Heart left ventricle (tissue), 16 donors: ENCODE results near the gene HELZ2. TPM values are rescaled to one million over a fixed set of nuclear protein-coding genes. Genes with fewer than 3 reads are reported as not detected.

ENCODE experiments used
- ATAC-seq, 4 donors: fragments of 200-7000 bp; cut with Tn5 transposase; one replicate each; pipeline ENCODE4 v1.9.1; 2020 to 2022; ENCODE audit warnings: moderate library complexity in 4 of 4, mild to moderate bottlenecking in 3 of 4, moderate number of reproducible peaks in 1 of 4
- DNase-seq, 5 donors: peaks; one replicate each; pipeline ENCODE4 v3.0.0-alpha.2; 2020
- H3K27ac ChIP-seq, 12 donors: fragments of 200-600 bp; sonication (generic) in 4 of 12; one replicate each; pipeline versions ENCODE4 v1.5.0 to v1.8.0; 2016 to 2022; ENCODE audit warnings: mild to moderate bottlenecking in 2 of 12
- H3K27me3 ChIP-seq, 9 donors: fragments of 200-600 bp; sonication (generic) in 2 of 9; one replicate each; pipeline versions ENCODE4 v1.5.1 to v1.8.0; 2016 to 2022; ENCODE audit warnings: mild to moderate bottlenecking in 3 of 9
- H3K36me3 ChIP-seq, 9 donors: fragments of 200-600 bp; sonication (generic) in 2 of 9; one replicate each; pipeline versions ENCODE4 v1.5.0 to v1.8.0; 2018 to 2022; ENCODE audit warnings: mild to moderate bottlenecking in 2 of 9
- H3K4me1 ChIP-seq, 12 donors: fragments of 200-600 bp; sonication (generic) in 4 of 12; one replicate each; pipeline versions ENCODE4 v1.5.0 to v1.8.0; 2016 to 2022; ENCODE audit warnings: mild to moderate bottlenecking in 3 of 12
- H3K4me3 ChIP-seq, 12 donors: fragments of 200-600 bp; sonication (generic) in 4 of 12; one replicate each; pipeline versions ENCODE4 v1.5.0 to v1.8.0; 2017 to 2022; ENCODE audit warnings: mild to moderate bottlenecking in 9 of 12, moderate library complexity in 4 of 12
- H3K9me3 ChIP-seq, 12 donors: fragments of 200-600 bp; sonication (generic) in 4 of 12; one replicate each; pipeline versions ENCODE4 v1.5.0 to v1.8.0; 2016 to 2022; ENCODE audit warnings: mild to moderate bottlenecking in 1 of 12
- POLR2A ChIP-seq, 2 donors: fragments of 450-650 bp; IDR thresholded peaks; one replicate each; pipeline ENCODE4 v1.6.1; 2017; ENCODE audit warnings: antibody characterized with exemption in 2 of 2, mild to moderate bottlenecking in 2 of 2, moderate library complexity in 2 of 2
- WGBS, 4 donors: extraction: QIAGEN DNeasy Blood & Tissue Kit in 2 of 4; methylation state at CpG; one replicate each; pipeline versions ENCODE4 v1.1.5 to v1.1.7; 2013 to 2018; 5-methylcytosine and 5-hydroxymethylcytosine counted together
- intact Hi-C, 10 donors: fragments of 100-400 bp; cut with DNase I; formaldehyde crosslinking; loops; one replicate each; pipeline versions ENCODE4 v1.11.1 to v1.14.2; 2022
- polyA plus RNA-seq, 2 donors: library from polyadenylated mRNA; stranded (reverse); fragments of 200-250 nt; gene quantifications; one replicate each; pipeline ENCODE4 v1.2.3, GENCODE V29; 2013
- total RNA-seq, 9 donors: library from RNA; depleted of rRNA in 2 of 9; stranded (reverse); fragments of >200 nt in 2 of 9; fragmentation: NEBNext Ultra II Directional in 3 of 9; extraction: Animal tissue kit (Norgen Biotek cat#: 25700) in 3 of 9; gene quantifications; one replicate each; pipeline versions ENCODE4 v1.1.0 to v1.2.4, GENCODE V29; 2016 to 2023
- TF ChIP-seq, protein P1 (sequence below), 12 donors: fragments of 200-600 bp; sonication (generic) in 4 of 12; IDR thresholded peaks; one replicate each; pipeline versions ENCODE4 v1.5.0 to v1.8.0; 2018 to 2022; ENCODE audit warnings: antibody characterized with exemption in 12 of 12, mild to moderate bottlenecking in 5 of 12
- donor health status: ischemic (EF 13 %, LVEDD 7.1; RV severe dilation, severe dysfunction).
- donor health status: healthy with polysubstance abuse.
- donor health status: DM: no; HTN: yes; CAD: no.
- donor health status: DM: no; HTN: no; CAD: no.
- donor health status: ischemic (EF 25% LVEDD 6.9; RV normal size, moderate dysfunction).
- donor health status: ischemic (EF 25% LVEDD 5.7; RV mildly dilated, moderate dysfunction).
- donor health status: healthy.
- donor health status: DM: yes; HTN: yes; CAD: no.
- donor health status: ischemic (EF 35%, LVEDD 5.7; RV mildly dilated, moderate dysfunction).
- donor health status: nonischemic (EF 11% LVEDD 7.7; RV severe dilation, severe dysfunction).
- donor health status: DM: yes; HTN: yes; CAD: no.
- donor health status: PGD.
- donor health status: ischemic (EF 29% LVEDD 5.4; RV normal size, mild dysfunction).
- donor health status: nonischemic (EF 23%, LVEDD 6.1; RV moderate dilation, normal function).

Gene HELZ2
- total and polyA plus RNA-seq, 11 donors, result 7.2 to 34.6 (median 20.2) TPM

DNA sequence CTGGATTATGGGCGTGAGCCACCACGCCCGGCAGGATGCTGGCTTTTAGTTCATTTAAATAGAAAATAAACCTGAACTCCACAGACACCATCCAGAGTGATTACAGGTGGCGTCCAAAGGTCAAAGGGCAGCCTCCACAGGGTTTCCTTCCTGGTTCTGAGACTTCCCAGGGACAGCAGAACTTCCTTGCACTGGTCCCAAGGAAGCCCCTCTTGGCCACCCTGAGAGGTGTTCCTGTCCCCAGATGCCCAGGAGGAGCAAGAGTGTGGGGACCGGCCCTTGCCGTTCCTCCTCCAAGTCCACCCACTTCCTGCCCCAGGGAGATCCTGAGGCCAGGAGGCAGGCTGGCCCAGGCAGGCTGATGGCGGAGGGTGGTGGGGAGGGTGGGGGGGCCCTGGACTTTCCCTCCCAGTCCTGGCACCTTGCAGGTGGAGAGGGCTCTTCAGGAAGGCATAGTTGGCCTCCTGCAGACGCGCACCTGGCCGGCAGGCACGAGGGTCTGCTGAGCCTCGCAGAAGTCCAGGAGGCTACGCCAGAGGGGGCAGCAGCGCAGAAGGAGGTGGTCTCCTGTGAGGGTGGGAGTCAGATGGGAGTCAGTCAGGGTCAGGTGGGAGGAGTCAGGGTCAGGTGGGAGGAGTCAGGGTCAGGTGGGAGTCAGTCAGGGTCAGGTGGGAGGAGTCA is 15.1 kb downstream of the HELZ2 start:
- Histone ChIP-seq H3K36me3 (peaks cover 4 to 57% (median 54%) of the 10 kb centered on the region in 9 donors), H3K9me3 (no peaks in the 10 kb centered on the region)

DNA sequence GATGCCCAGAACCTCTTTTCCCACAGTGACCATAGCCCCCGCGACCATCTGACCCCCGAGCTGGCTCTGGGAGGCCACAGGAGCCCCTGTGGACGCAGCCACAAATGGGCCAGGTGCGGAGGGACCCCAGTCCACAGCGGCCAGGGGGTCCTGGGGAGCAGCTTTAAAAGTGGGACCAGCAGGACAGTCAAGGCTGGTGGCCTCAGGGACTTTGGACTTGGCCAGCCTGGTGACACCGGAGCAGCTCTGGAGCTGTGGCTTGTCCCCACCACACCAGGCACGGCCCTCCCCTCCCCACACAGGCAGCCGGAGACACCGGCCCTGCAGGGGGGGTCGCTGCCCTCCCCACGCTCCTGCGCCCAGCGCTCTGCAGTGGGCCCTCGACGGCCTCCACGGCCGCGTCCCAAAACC is 16.6 kb downstream of the HELZ2 start:
- intact Hi-C loops, result no loop called here
- no peak for TF ChIP-seq POLR2A (IDR thresholded peaks at IDR 0.05)
- TF ChIP-seq, protein P1, sequence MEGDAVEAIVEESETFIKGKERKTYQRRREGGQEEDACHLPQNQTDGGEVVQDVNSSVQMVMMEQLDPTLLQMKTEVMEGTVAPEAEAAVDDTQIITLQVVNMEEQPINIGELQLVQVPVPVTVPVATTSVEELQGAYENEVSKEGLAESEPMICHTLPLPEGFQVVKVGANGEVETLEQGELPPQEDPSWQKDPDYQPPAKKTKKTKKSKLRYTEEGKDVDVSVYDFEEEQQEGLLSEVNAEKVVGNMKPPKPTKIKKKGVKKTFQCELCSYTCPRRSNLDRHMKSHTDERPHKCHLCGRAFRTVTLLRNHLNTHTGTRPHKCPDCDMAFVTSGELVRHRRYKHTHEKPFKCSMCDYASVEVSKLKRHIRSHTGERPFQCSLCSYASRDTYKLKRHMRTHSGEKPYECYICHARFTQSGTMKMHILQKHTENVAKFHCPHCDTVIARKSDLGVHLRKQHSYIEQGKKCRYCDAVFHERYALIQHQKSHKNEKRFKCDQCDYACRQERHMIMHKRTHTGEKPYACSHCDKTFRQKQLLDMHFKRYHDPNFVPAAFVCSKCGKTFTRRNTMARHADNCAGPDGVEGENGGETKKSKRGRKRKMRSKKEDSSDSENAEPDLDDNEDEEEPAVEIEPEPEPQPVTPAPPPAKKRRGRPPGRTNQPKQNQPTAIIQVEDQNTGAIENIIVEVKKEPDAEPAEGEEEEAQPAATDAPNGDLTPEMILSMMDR (IDR thresholded peaks at IDR 0.05), result no peak
- ATAC-seq, result no peak

More for the DNA sequence above, 15.1 kb downstream of the HELZ2 start:
- Histone ChIP-seq H3K4me3 (no peak overlapping the region), H3K4me1 (peaks cover 0 to 11% (median 5%) of the 10 kb centered on the region in 12 donors), H3K27ac (no peak overlapping the region), H3K27me3 (peaks cover 0 to 5% (median 0%) of the 10 kb centered on the region in 9 donors)
- no peak for ATAC-seq
- whole genome bisulfite sequencing, 4 donors, result 93 to 99% (median 95%) methylated on average over 10 to 14 of the region's 14 CpGs
- TF ChIP-seq, protein P1 (IDR thresholded peaks at IDR 0.05), result no peak
- TF ChIP-seq POLR2A (IDR thresholded peaks at IDR 0.05), result no peak
- no peak for DNase-seq
- intact Hi-C loops, result no loop called here

DNA sequence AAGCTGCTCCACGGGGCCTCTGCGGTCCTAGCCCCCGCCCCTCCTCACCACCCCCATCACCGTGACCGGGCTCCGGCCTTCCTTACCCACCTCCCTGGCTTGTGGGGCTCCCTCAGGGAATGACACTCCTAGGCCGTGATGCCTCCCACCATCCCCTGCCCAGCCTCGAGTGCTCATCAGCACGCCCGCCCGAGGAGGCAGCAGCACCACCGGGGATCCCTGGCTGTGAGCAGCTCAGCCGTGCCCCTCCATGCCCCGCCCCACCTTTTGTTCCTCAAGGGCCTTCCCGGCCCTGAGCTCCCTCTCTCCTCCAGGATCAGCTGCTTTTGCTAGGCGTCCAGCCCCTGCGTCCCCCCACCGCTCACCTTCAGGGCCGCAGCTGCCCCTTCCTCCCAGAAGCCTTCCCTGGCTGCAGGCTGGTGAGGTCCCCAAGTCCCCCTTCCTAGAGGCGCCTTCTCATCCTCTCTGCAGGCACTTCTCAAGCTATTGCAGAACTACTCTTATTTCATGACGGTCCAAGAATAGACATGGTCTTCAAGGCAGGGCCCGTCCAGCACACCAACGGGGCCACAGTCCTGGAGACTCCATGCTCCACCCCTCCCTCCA is 17.1 kb downstream of the HELZ2 start:
- H3K4me1 ChIP-seq, result peaks cover 0 to 21% (median 8%) of the 10 kb centered on the region in 12 donors
- no peak for DNase-seq
- peaks cover 0 to 37% (median 35%) of the 10 kb centered on the region in 9 donors for H3K36me3 ChIP-seq
- WGBS, 4 donors, result 72 to 78% (median 78%) methylated on average over 23 of the region's 23 CpGs
- H3K27me3 ChIP-seq, result peaks cover 0 to 9% (median 0%) of the 10 kb centered on the region in 9 donors
- intact Hi-C loops, result no loop called here
- no peak for ATAC-seq
- H3K4me3 ChIP-seq, result no peak overlapping the region
- TF ChIP-seq POLR2A (IDR thresholded peaks at IDR 0.05), result no peak
- H3K27ac ChIP-seq, result no peak overlapping the region
- H3K9me3 ChIP-seq, result no peaks in the 10 kb centered on the region

More for the DNA sequence above, 16.6 kb downstream of the HELZ2 start:
- no peaks in the 10 kb centered on the region for H3K9me3 ChIP-seq
- H3K4me1 ChIP-seq, result peaks cover 0 to 19% (median 8%) of the 10 kb centered on the region in 12 donors
- 90 to 96% (median 94%) methylated on average over 3 to 19 of the region's 19 CpGs for WGBS, 4 donors
- peaks cover 0 to 42% (median 40%) of the 10 kb centered on the region in 9 donors for H3K36me3 ChIP-seq
- H3K27ac ChIP-seq, result no peak overlapping the region
- no peak overlapping the region for H3K4me3 ChIP-seq
- H3K27me3 ChIP-seq, result peaks cover 0 to 9% (median 0%) of the 10 kb centered on the region in 9 donors
- DNase-seq, result no peak

DNA sequence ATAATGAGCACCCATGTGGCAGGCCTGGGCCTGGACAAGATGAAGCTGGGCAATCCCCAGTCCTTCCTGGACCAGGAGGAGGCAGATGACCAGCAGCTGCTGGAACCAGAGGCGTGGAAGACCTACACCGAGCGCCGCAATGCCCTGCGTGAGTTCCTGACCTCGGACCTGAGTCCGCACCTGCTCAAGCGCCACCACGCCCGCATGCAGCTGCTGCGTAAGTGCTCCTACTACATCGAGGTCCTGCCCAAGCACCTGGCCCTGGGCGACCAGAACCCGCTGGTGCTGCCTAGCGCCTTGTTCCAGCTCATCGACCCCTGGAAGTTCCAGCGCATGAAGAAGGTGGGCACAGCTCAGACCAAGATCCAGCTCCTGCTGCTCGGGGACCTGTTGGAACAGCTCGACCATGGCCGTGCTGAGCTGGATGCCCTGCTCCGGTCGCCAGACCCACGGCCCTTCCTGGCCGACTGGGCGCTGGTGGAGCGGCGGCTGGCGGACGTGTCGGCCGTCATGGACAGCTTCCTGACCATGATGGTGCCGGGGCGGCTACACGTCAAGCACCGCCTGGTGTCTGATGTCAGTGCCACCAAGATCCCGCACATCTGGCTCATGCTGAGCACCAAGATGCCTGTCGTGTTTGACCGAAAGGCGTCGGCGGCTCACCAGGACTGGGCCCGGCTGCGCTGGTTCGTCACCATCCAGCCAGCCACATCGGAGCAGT is 18.2 kb downstream of the HELZ2 start:
- Histone ChIP-seq H3K27ac (no peak overlapping the region), H3K4me3 (no peak overlapping the region), H3K9me3 (no peaks in the 10 kb centered on the region), H3K27me3 (peaks cover 0 to 9% (median 0%) of the 10 kb centered on the region in 9 donors), H3K36me3 (peaks cover 0 to 25% (median 24%) of the 10 kb centered on the region in 9 donors), H3K4me1 (peaks cover 0 to 21% (median 8%) of the 10 kb centered on the region in 12 donors)
- 94 to 95% (median 94%) methylated on average over 32 to 45 of the region's 45 CpGs for WGBS, 4 donors
- no peak for DNase-seq
- ATAC-seq, result no peak
- no peak for TF ChIP-seq POLR2A (IDR thresholded peaks at IDR 0.05)
- TF ChIP-seq, protein P1 (IDR thresholded peaks at IDR 0.05), result no peak
- intact Hi-C loops, result no loop called here
